K562 (cell line): ENCODE measurements around the gene GVQW3. TPM values are rescaled to one million over a fixed set of nuclear protein-coding genes. Genes with fewer than 3 reads are reported as not detected.

Experiments
- ASH1L ChIP-seq: fragments of 450-650 bp; IDR thresholded peaks from 2 replicates; pipeline ENCODE4 v1.6.1; 2018; ENCODE audit warnings: borderline replicate concordance, mild to moderate bottlenecking, low read depth; ENCODE audit not compliant: partially characterized antibody
- COPS2 ChIP-seq: fragments of 450-650 bp; conservative IDR thresholded peaks from 2 replicates; pipeline ENCODE4 v1.6.1; 2016; ENCODE audit warnings: mild to moderate bottlenecking, moderate library complexity
- FIP1L1 ChIP-seq: fragments of 200-400 bp; formaldehyde crosslinking; IDR thresholded peaks from 2 replicates; pipeline ENCODE4 v1.6.1; 2018; ENCODE audit warnings: mild to moderate bottlenecking, low read depth, low read length; ENCODE audit not compliant: poor library complexity, severe bottlenecking
- MCM5 ChIP-seq: fragments of 450-650 bp; IDR thresholded peaks from 2 replicates; pipeline ENCODE4 v1.6.1; 2016; ENCODE audit warnings: low read depth
- MIER1 ChIP-seq: fragments of 450-650 bp; IDR thresholded peaks from 2 replicates; pipeline ENCODE4 v1.6.1; 2016; ENCODE audit warnings: antibody characterized with exemption, mild to moderate bottlenecking, low read depth
- MTA3 ChIP-seq: fragments of 450-650 bp; formaldehyde crosslinking; IDR thresholded peaks from 2 replicates; pipeline ENCODE4 v1.6.1; 2017; ENCODE audit warnings: mild to moderate bottlenecking, borderline replicate concordance
- MXI1 ChIP-seq: IDR thresholded peaks from 2 replicates; pipeline ENCODE4 v1.6.1; 2011; ENCODE audit warnings: low read depth, mild to moderate bottlenecking, improper control_type of control experiment, low read length
- OTX1 ChIP-seq: fragments of 450-650 bp; formaldehyde crosslinking; IDR thresholded peaks from 2 replicates; pipeline ENCODE4 v1.4.0; 2022; ENCODE audit warnings: mild to moderate bottlenecking
- PHF20 ChIP-seq: fragments of 450-650 bp; IDR thresholded peaks from 2 replicates; pipeline ENCODE4 v1.6.1; 2018; ENCODE audit not compliant: partially characterized antibody
- PHTF2 ChIP-seq: fragments of 250-450 bp; sonication (Bioruptor Pico); IDR thresholded peaks from 2 replicates; pipeline ENCODE4 v1.5.0; 2021; ENCODE audit warnings: mild to moderate bottlenecking
- PRPF4 ChIP-seq: fragments of 200-400 bp; formaldehyde crosslinking; IDR thresholded peaks from one replicate; pipeline ENCODE4 v1.6.1; 2017; ENCODE audit warnings: low read length, low read depth, mild to moderate bottlenecking; ENCODE audit not compliant: insufficient read depth, poor library complexity, severe bottlenecking
- RBM17 ChIP-seq: fragments of 200-400 bp; formaldehyde crosslinking; IDR thresholded peaks from 2 replicates; pipeline ENCODE4 v1.6.1; 2017; ENCODE audit warnings: low read depth, mild to moderate bottlenecking, low read length, borderline replicate concordance
- SAFB ChIP-seq: fragments of 200-400 bp; formaldehyde crosslinking; IDR thresholded peaks from 2 replicates; pipeline ENCODE4 v1.6.1; 2017; ENCODE audit warnings: low read depth, low read length, borderline replicate concordance
- SMAD1 ChIP-seq: fragments of 150-350 bp; IDR thresholded peaks from 2 replicates; pipeline ENCODE4 v1.6.1; 2014; ENCODE audit warnings: low read length, low read depth; ENCODE audit not compliant: partially characterized antibody
- SMARCB1 ChIP-seq: IDR thresholded peaks from 2 replicates; pipeline ENCODE4 v1.6.1; 2011; ENCODE audit warnings: improper control_type of control experiment, low read depth; ENCODE audit not compliant: insufficient read length
- SP1 ChIP-seq: sonication (generic); formaldehyde crosslinking; IDR thresholded peaks from 2 replicates; pipeline ENCODE4 v1.8.1; 2022; ENCODE audit warnings: mild to moderate bottlenecking, missing genetic modification reagents
- ZNF668 ChIP-seq: fragments of 250-450 bp; sonication (Bioruptor Pico); IDR thresholded peaks from 2 replicates; pipeline ENCODE4 v1.8.0; 2022; ENCODE audit warnings: mild to moderate bottlenecking, inconsistent platforms
- ZNF699 ChIP-seq: fragments of 250-450 bp; sonication (Bioruptor Pico); IDR thresholded peaks from 2 replicates; pipeline ENCODE4 v1.8.0; 2021; ENCODE audit warnings: mild to moderate bottlenecking, moderate library complexity; ENCODE audit not compliant: insufficient replicate concordance
- ZNF79 ChIP-seq: fragments of 250-450 bp; sonication (Bioruptor Pico); IDR thresholded peaks from 2 replicates; pipeline ENCODE4 v1.4.0; 2020; ENCODE audit warnings: low read depth, mild to moderate bottlenecking, moderate library complexity
- polyA plus RNA-seq, 8 experiments: library from polyadenylated mRNA; depleted of rRNA in 4 of 8; stranded (reverse) in 5 of 8; unstranded in 3 of 8; fragments of >200 nt; fragmentation: Nextera tagmentation in 2 of 8; fragmentation: Illumina TruSeq in 1 of 8; extraction: Ambion mirVana in 2 of 8; extraction: Trizol in 1 of 8; gene quantifications; 2 replicates each; pipeline versions ENCODE4 v1.2.1 to v1.2.3, GENCODE V29; 2011 to 2014; ENCODE audit warnings: inconsistent platforms in 1 of 8, missing spikeins in 1 of 8
- total RNA-seq, 7 experiments: library from RNA; depleted of rRNA in 6 of 7; stranded (reverse); fragments of >200 nt in 6 of 7; fragmentation: Illumina TruSeq in 2 of 7; extraction: Trizol in 2 of 7; gene quantifications; 2 replicates each; pipeline versions ENCODE4 v1.2.1 to v1.2.3, GENCODE V29; 2011 to 2021; ENCODE audit warnings: low replicate concordance in 1 of 7
- TF ChIP-seq, protein P1 (sequence below): fragments of 250-450 bp; sonication (Bioruptor Pico); IDR thresholded peaks from 2 replicates; pipeline ENCODE4 v1.9.0; 2021; ENCODE audit warnings: mild to moderate bottlenecking, inconsistent platforms
- TF ChIP-seq, protein P2 (sequence below): fragments of 250-450 bp; sonication (Bioruptor Pico); IDR thresholded peaks from 2 replicates; pipeline ENCODE4 v1.5.0; 2021; ENCODE audit warnings: mild to moderate bottlenecking, borderline replicate concordance
- TF ChIP-seq, protein P3 (sequence below): fragments of 250-450 bp; sonication (Bioruptor Pico); IDR thresholded peaks from 2 replicates; pipeline ENCODE4 v1.5.0; 2022; ENCODE audit warnings: mild to moderate bottlenecking

Gene GVQW3
- total and polyA plus RNA-seq, 9 of the 15 experiments (the other 6 are each of a cell fraction or from before 2014, with no cell fraction given), result 0.66 to 5.7 (median 2.1) TPM

DNA sequence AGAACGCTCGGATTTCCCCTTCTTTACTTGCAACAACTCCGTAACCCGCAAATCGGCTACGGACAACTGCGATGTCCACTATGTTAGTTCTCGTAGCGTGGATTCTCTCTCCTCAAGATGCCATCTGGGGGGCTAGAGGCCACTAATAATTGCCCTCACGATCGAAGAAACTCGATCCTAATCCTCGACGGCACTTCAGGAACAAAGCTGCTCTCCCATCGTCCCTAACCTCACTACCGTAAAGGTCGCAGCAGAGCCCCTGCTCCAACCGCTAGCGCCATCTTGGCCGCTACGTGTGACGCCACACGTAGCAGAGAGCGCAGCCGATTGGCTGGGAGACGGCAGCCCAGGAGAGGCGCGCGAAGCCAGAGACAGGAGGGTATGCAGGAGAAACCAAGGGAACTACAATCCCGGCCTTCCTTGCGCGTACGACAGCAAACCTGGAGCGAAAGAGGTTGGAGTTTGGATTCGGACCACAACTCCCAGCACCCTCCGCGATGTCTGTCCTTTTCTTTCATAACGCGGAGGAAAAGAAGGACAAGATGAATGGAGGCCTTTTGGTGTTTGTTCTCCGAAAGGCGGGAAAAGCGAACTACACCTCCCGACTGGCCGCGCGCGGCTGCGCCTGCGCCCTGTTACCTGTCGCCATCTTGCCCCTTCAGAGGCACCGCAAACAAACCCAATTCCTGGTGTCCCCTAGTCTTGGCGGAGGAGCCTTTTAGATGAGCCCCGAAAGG, 63.4 kb downstream of the GVQW3 start, which contains the start of gene EMSY (continued):
- TF ChIP-seq, protein P1, sequence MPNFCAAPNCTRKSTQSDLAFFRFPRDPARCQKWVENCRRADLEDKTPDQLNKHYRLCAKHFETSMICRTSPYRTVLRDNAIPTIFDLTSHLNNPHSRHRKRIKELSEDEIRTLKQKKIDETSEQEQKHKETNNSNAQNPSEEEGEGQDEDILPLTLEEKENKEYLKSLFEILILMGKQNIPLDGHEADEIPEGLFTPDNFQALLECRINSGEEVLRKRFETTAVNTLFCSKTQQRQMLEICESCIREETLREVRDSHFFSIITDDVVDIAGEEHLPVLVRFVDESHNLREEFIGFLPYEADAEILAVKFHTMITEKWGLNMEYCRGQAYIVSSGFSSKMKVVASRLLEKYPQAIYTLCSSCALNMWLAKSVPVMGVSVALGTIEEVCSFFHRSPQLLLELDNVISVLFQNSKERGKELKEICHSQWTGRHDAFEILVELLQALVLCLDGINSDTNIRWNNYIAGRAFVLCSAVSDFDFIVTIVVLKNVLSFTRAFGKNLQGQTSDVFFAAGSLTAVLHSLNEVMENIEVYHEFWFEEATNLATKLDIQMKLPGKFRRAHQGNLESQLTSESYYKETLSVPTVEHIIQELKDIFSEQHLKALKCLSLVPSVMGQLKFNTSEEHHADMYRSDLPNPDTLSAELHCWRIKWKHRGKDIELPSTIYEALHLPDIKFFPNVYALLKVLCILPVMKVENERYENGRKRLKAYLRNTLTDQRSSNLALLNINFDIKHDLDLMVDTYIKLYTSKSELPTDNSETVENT (CRISPR knock-in tag), result peak; percentile 86
- TF ChIP-seq RBM17, result no peak
- no peak for TF ChIP-seq PHTF2 (CRISPR knock-in tag)
- TF ChIP-seq, protein P2, sequence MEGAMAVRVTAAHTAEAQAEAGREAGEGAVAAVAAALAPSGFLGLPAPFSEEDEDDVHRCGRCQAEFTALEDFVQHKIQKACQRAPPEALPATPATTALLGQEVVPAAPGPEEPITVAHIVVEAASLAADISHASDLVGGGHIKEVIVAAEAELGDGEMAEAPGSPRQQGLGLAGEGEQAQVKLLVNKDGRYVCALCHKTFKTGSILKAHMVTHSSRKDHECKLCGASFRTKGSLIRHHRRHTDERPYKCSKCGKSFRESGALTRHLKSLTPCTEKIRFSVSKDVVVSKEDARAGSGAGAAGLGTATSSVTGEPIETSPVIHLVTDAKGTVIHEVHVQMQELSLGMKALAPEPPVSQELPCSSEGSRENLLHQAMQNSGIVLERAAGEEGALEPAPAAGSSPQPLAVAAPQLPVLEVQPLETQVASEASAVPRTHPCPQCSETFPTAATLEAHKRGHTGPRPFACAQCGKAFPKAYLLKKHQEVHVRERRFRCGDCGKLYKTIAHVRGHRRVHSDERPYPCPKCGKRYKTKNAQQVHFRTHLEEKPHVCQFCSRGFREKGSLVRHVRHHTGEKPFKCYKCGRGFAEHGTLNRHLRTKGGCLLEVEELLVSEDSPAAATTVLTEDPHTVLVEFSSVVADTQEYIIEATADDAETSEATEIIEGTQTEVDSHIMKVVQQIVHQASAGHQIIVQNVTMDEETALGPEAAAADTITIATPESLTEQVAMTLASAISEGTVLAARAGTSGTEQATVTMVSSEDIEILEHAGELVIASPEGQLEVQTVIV (CRISPR knock-in tag), result no peak
- no peak for TF ChIP-seq FIP1L1
- no peak for TF ChIP-seq COPS2
- no peak for TF ChIP-seq ZNF668 (CRISPR knock-in tag)
- no peak for TF ChIP-seq MIER1
- TF ChIP-seq, protein P3, sequence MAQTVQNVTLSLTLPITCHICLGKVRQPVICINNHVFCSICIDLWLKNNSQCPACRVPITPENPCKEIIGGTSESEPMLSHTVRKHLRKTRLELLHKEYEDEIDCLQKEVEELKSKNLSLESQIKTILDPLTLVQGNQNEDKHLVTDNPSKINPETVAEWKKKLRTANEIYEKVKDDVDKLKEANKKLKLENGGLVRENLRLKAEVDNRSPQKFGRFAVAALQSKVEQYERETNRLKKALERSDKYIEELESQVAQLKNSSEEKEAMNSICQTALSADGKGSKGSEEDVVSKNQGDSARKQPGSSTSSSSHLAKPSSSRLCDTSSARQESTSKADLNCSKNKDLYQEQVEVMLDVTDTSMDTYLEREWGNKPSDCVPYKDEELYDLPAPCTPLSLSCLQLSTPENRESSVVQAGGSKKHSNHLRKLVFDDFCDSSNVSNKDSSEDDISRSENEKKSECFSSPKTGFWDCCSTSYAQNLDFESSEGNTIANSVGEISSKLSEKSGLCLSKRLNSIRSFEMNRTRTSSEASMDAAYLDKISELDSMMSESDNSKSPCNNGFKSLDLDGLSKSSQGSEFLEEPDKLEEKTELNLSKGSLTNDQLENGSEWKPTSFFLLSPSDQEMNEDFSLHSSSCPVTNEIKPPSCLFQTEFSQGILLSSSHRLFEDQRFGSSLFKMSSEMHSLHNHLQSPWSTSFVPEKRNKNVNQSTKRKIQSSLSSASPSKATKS (CRISPR knock-in tag), result no peak
- TF ChIP-seq PRPF4, result no peak
- no peak for TF ChIP-seq SAFB
- TF ChIP-seq MXI1, result no peak
- no peak for TF ChIP-seq ZNF699
- no peak for TF ChIP-seq ASH1L
- no peak for TF ChIP-seq ZNF79 (CRISPR knock-in tag)
- TF ChIP-seq PHF20, result peak; percentile 81
- no peak for TF ChIP-seq SMARCB1
- TF ChIP-seq SP1 (CRISPR knock-in tag), result peak; percentile 69; the same call in 1 of the 2 replicates
- peak; percentile 76 for TF ChIP-seq SMAD1
- TF ChIP-seq MCM5, result no peak
- TF ChIP-seq OTX1 (CRISPR knock-in tag), result peak; percentile 42; the same call in 1 of the 2 replicates
- peak; percentile 82 for TF ChIP-seq MTA3
